Breast epithelium (tissue), 4 donors: ENCODE results near the gene FDXR. TPM values are rescaled to one million over a fixed set of nuclear protein-coding genes. Genes with fewer than 3 reads are reported as not detected.

ENCODE experiments used
- DNase-seq, 2 donors: peaks; one replicate each; pipeline ENCODE4 v3.0.0-alpha.2; 2019; ENCODE audit warnings: low spot score in 2 of 2
- H3K27ac ChIP-seq, 2 donors: fragments of 200-600 bp; sonication (generic) in 1 of 2; one replicate each; pipeline ENCODE4 v1.5.1; 2016 to 2019; ENCODE audit warnings: mild to moderate bottlenecking in 1 of 2
- H3K27me3 ChIP-seq, 2 donors: fragments of 200-600 bp; sonication (generic) in 1 of 2; one replicate each; pipeline versions ENCODE4 v1.5.1 to v1.6.0; 2017 to 2019; ENCODE audit warnings: control low read depth in 1 of 2, mild to moderate bottlenecking in 1 of 2
- H3K36me3 ChIP-seq: fragments of 200-600 bp; one replicate; pipeline ENCODE4 v1.5.1; 2019
- H3K4me1 ChIP-seq, 2 donors: fragments of 200-600 bp; sonication (generic); one replicate each; pipeline ENCODE4 v1.5.1; 2016 to 2019; ENCODE audit warnings: control low read depth in 1 of 2
- H3K4me3 ChIP-seq, 3 donors: fragments of 200-600 bp; sonication (generic); 1 replicate in 2 of 3; 2 replicates in 1 of 3; pipeline ENCODE4 v1.5.1; 2016 to 2019; ENCODE audit warnings: mild to moderate bottlenecking in 3 of 3, moderate library complexity in 2 of 3
- H3K9me3 ChIP-seq, 2 donors: fragments of 200-600 bp; sonication (generic) in 1 of 2; one replicate each; pipeline ENCODE4 v1.5.1; 2016 to 2019; ENCODE audit warnings: control low read depth in 1 of 2
- POLR2A ChIP-seq: fragments of 450-650 bp; IDR thresholded peaks from one replicate; pipeline ENCODE4 v1.6.1; 2016; ENCODE audit warnings: antibody characterized with exemption, mild to moderate bottlenecking, moderate library complexity
- POLR2AphosphoS5 ChIP-seq, 3 donors: sonication (generic); formaldehyde crosslinking; IDR thresholded peaks; one replicate each; pipeline ENCODE4 v1.6.1; 2017; ENCODE audit warnings: antibody characterized with exemption in 3 of 3
- intact Hi-C: fragments of 100-400 bp; cut with DNase I; formaldehyde crosslinking; loops from one replicate; pipeline ENCODE4 v1.15.1; 2023; ENCODE audit warnings: low total_unique reads
- total RNA-seq, 3 donors: library from RNA; depleted of rRNA; stranded (reverse); fragments of >200 nt; gene quantifications; one replicate each; pipeline ENCODE4 v1.1.0, GENCODE V29; 2016
- TF ChIP-seq, protein P1 (sequence below), 3 donors: fragments of 450-650 bp; IDR thresholded peaks; one replicate each; pipeline ENCODE4 v1.5.1; 2016 to 2017; ENCODE audit warnings: antibody characterized with exemption in 3 of 3, mild to moderate bottlenecking in 3 of 3, moderate library complexity in 3 of 3

FDXR gene
- total RNA-seq, 3 donors from 2014 or later, result 7.3 to 9.3 (median 8.8) TPM

DNA sequence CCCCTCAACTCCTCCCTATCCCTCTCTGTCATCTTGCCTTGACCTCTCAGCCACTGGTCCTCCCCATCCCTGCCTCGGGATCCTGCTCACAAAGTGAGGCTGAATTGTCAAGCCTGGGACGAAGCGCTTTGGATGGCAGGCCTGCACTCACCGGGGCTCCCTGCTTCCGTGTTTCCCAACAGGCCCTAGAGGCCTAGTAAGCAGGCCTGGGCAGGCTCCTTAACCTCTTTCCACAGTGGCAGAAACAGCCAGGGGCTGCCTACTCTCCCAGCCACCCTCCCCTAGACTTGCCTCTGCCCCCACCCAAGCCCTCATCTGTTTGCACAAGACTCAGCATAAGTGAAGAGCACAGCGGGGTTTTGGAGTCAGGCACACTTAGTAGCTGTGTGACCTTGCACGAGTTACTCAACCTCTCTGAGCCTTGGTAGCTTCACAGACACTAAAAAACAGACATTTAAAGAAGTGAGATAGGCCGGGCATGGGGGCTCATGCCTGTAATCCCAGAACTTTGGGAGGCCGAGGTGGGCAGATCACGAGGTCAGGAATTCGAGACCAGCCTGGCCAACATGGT is 25.7 kb upstream of the FDXR start:
- no peak for DNase-seq
- intact Hi-C loops, result no loop called here
- TF ChIP-seq POLR2A, result no peak
- no peak for TF ChIP-seq POLR2AphosphoS5 (IDR thresholded peaks at IDR 0.05)
- TF ChIP-seq, protein P1, sequence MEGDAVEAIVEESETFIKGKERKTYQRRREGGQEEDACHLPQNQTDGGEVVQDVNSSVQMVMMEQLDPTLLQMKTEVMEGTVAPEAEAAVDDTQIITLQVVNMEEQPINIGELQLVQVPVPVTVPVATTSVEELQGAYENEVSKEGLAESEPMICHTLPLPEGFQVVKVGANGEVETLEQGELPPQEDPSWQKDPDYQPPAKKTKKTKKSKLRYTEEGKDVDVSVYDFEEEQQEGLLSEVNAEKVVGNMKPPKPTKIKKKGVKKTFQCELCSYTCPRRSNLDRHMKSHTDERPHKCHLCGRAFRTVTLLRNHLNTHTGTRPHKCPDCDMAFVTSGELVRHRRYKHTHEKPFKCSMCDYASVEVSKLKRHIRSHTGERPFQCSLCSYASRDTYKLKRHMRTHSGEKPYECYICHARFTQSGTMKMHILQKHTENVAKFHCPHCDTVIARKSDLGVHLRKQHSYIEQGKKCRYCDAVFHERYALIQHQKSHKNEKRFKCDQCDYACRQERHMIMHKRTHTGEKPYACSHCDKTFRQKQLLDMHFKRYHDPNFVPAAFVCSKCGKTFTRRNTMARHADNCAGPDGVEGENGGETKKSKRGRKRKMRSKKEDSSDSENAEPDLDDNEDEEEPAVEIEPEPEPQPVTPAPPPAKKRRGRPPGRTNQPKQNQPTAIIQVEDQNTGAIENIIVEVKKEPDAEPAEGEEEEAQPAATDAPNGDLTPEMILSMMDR (IDR thresholded peaks at IDR 0.05), result no peak
- H3K4me1 ChIP-seq, result no peaks in the 10 kb centered on the region
- no peaks in the 10 kb centered on the region for H3K36me3 ChIP-seq
- H3K9me3 ChIP-seq, result no peaks in the 10 kb centered on the region
- H3K27ac ChIP-seq, result no peak overlapping the region
- H3K4me3 ChIP-seq, result no peak overlapping the region
- H3K27me3 ChIP-seq, result peaks cover 0 to 47% of the 10 kb centered on the region in 2 donors

DNA sequence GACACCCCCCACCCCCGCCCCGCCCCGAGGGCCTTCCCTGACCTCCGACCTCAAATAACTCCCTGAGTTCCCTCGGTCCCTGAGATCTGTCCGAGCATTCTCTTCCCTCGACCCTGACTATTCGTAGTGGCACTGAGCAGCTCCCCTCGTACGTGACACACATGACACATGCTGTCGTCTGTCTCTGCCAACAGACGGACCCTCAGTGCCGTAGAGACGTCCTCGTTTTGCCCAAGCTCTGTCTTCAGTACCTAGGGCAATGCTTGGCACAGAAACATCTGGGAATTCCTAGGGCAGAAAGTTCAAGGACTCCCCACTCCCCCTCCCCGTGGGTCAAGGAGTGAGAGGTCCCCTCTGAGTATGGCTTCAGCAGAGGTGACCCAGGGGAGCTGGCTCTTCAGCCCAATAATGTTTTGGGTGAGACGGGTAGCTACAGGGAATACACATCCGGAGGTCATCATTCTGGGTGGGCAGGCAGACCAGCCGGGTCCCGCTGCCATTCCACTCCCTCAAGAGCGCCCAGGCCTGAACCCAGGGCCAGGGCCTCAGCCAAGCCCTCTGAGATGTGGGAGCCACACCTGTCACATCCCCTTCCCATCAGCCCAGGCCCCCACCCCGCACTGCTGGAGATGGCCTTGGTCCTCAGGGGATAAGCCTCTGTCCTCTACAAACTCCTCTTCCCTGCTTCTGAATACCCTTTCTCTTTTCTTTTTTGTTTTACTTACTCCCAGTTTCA is 21.3 kb upstream of the FDXR start:
- Histone ChIP-seq H3K9me3 (no peaks in the 10 kb centered on the region), H3K36me3 (no peaks in the 10 kb centered on the region), H3K27me3 (peaks cover 0 to 51% of the 10 kb centered on the region in 2 donors), H3K4me1 (no peaks in the 10 kb centered on the region), H3K4me3 (peak overlapping the region in 2 of 3 donors; percentile 43 to 58), H3K27ac (no peak overlapping the region)
- TF ChIP-seq POLR2A (no peak), POLR2AphosphoS5 (IDR thresholded peaks at IDR 0.05) (no peak)
- TF ChIP-seq, protein P1 (IDR thresholded peaks at IDR 0.05), result no peak
- intact Hi-C loops, result no loop called here
- no peak for DNase-seq

DNA sequence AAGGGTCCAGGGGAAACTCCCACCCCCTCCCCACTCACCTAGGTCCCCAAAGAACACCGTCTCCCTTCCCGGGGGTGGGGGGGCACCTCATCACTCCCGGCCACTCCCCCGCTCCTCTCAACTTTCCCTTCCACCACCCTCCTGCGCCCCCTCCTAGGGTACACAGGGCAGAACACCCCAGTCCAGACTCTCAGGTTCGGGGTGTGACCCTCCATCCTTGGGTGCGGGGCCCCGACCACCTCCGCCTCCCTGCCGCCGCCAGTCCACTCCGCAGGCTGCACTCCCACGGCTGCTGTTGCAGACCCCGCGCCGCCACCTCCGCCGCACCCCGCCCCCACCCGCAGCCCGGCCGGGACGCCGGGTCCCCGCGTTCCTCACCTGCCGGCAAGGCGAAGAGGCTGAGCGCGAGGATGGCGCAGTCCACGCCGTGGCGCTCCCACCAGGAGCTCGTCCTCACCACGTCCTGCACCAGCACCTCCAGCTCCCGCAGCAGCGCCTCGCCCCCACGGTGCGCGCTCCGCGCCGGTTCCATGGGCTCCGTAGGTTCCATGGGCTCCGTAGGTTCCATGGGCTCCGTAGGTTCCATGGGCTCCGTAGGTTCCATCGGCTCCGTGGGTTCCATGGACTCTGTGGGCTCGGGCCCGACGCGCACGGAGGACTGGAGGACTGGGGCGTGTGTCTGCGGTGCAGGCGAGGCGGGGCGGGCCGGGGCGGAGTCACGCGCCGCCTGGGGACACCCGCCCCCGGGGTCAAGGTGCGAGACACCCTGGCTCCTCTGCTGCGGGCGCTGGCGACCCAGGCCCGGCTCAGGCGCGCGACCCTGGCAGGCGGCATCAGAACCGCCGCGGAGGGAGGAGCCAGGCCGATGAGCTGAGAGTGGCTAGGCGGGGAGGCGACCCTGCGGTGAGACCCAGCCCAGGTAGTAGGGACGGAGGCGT is 20.4 kb upstream of the FDXR start, which contains the start of gene FADS6:
FADS6 (minus strand) TSS at position 660 of the 938 bp plus-strand sequence; CDS start at position 622, 38 bp downstream.
- peaks cover 0 to 56% of the 10 kb centered on the region in 2 donors for H3K27me3 ChIP-seq
- H3K27ac ChIP-seq, result no peak within 1 kb of the TSS
- no peak for TF ChIP-seq POLR2A
- TF ChIP-seq, protein P1 (IDR thresholded peaks at IDR 0.05), result no peak
- TF ChIP-seq POLR2AphosphoS5 (IDR thresholded peaks at IDR 0.05), result no peak
- H3K36me3 ChIP-seq, result no peaks in the 10 kb centered on the region
- intact Hi-C loops, result no loop called here
- H3K4me3 ChIP-seq, result peak within 1 kb of the TSS in 2 of 3 donors; percentile 43 to 58
- no peaks in the 10 kb centered on the region for H3K4me1 ChIP-seq
- H3K9me3 ChIP-seq, result no peaks in the 10 kb centered on the region
- no peak for DNase-seq

DNA sequence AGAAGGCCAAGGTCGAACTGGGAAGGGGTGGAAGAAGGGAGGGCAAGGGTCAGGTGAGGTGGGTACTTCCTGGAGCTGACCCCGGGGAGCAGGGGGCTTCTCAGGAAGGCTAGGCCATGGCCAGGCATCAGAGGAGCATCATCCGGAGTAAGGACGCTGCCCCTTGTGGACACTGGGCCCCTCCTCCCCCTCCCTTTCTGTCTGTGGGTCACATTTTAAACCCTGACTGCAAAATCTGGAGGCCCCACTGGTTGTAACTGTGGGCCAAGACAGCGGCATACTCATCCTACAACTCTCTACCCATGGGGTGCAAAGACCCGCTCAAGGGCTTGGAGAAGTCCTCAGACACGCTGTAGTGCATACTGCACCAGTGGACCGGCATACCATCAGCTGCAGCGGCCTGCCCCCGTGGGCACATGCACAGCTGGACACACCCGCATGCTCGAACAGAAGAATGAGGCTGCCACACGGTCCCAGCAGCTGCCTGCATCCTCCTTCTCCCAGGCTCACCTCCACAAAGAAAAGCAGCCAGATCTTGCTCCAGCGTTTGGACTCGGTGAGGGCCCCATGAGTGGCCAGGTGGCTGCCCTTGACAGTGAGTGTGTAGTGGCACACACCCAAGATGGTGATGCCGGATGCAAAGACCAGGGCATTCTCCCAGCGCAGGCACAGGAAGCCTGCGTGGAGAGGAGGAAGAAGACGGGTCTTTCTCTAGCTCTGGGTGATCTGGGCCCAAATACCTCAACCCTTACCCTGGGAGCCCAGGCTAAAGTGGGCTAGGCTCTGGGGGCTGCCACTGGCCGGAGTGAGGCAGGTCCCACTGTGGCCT is 19.4 kb upstream of the FDXR start:
- H3K4me1 ChIP-seq, result no peaks in the 10 kb centered on the region
- no peaks in the 10 kb centered on the region for H3K9me3 ChIP-seq
- no peaks in the 10 kb centered on the region for H3K36me3 ChIP-seq
- no peak overlapping the region for H3K4me3 ChIP-seq
- DNase-seq, result no peak
- no peak overlapping the region for H3K27ac ChIP-seq
- no peak for TF ChIP-seq POLR2AphosphoS5 (IDR thresholded peaks at IDR 0.05)
- intact Hi-C loops, result no loop called here
- H3K27me3 ChIP-seq, result peaks cover 0 to 56% of the 10 kb centered on the region in 2 donors

DNA sequence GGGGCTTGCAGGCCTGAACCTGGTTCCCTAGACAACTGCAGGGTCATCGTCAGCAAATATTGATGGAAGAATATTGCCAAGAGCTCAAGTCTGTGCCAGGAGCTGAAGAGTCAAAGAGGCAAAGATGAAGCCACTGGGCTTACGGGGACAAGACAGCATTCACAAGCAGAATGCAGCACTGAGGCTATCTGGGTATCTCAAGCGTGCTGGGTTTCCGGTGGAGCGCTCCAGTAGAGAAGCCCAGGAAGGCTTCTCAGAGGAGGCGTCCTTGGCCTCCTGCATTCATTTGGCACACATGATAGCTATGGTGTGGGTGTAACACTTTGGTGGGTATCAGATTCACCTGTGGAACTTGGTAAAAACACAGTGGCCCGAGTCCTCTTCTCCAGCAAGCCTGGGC is 17.8 kb upstream of the FDXR start:
- Histone ChIP-seq H3K27me3 (peaks cover 0 to 43% of the 10 kb centered on the region in 2 donors), H3K27ac (no peak overlapping the region), H3K4me3 (no peak overlapping the region), H3K9me3 (no peaks in the 10 kb centered on the region), H3K4me1 (no peaks in the 10 kb centered on the region), H3K36me3 (no peaks in the 10 kb centered on the region)
- DNase-seq, result no peak
- intact Hi-C loops, result no loop called here
- no peak for TF ChIP-seq POLR2AphosphoS5 (IDR thresholded peaks at IDR 0.05)
- TF ChIP-seq, protein P1 (IDR thresholded peaks at IDR 0.05), result no peak
- no peak for TF ChIP-seq POLR2A
